Measurements from ENCODE around the gene ITPRID2.

Gene ITPRID2

DNA sequence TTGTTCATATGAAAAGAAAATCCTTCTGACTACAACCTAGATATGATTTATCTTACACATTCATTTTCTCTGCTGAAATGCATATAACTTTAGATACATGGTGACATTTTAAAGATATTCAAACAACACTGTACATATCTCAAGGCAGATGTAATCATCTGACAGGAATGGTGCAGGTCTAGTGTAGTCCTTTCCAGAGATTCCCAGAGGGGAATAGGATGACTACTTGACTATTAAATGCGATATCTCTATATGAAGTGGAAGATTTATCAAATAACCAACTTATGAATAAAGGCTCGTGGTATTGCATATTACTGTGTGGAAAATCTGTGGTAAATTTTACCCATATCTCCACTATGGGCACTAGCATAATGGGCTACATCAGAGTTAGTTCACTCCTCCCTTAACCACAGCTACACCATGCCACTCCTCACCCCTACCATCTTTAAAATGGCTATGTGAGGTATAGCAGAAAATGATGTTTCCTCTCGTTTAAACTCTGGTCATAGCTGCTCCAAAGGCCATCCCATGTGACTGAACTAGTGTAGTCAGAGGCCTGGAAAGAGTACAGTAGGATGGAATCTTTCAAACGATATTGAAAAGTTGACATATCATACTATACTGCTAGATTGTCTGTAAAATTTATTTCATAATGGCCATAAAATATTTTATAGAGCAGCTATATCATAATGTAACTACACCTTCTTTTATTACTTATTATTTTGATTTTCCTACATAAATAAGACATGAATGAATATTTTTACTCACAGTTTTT, 9.1 kb upstream of the ITPRID2 start:
- no peak for DNase-seq (ENCODE audit: low read depth)

DNA sequence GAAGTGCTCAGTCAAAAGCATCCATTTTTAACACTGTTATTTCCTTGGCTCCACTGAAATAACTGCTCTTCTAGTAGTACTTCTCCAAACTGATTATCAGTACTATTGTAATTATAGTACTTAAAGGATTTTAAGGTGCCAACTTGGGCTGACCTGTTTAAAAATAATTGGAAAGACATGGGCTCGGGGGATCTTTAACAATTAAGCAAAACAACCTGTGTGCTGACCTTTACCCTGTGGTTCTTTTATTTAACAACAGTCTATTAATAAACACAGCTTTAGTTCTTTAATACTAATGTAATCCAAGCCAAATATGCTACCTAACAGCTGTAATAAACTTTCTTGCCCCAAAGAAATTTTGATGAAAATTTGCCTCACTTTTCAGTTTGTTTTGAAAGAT, 6.9 kb upstream of the ITPRID2 start:
- DNase-seq (ENCODE audit: low read depth) = no peak

GRCh38 chr2:181885096-181885495, 6.4 kb upstream of the ITPRID2 start:
- no peak for DNase-seq (ENCODE audit: low read depth)

DNA sequence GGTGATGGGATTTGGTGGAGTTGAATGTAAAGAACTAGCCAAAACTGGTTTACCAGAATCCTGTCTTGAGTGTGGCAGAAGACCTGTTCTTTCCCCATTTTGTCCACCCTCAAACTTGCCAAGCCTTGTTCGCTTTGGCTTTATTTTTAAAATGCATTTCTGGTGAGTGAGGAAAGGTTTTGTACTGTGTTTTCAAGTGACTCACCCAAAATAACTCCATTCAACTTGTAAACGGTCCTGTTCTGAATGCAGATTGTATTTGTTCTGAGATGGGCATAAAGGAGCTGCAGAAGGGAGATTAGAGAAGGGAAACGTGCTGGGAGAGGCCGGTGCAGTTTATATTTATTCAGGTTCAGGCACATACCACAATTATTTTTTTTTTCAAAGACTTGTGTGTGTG, 5.3 kb upstream of the ITPRID2 start:
- no peak for DNase-seq (ENCODE audit: low read depth)

GRCh38 chr2:181887045-181887444, 4.5 kb upstream of the ITPRID2 start:
- no peak for DNase-seq (ENCODE audit: low read depth)

DNA sequence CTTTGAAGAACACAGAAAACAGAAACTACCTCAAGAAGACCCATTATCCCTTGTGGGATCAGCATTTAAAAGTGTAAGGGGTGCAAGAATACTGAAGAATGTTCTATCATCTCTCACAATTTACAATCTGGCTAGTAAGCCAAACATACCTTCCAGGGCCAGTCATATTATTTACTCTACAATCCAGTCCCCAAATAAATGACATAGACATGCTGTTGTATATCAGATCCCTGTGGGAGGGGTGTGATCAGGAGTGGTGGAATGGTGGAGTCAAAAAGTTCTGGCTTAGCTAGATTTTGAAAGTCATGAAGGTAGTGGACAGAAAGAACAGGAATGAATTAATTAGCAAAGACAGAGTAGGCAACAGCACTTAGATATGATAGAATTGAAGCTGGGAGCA, 1.8 kb upstream of the ITPRID2 start:
- no peak for DNase-seq (ENCODE audit: low read depth)

GRCh38 chr2:181890271-181890670, 1.3 kb upstream of the ITPRID2 start:
- no peak for DNase-seq (ENCODE audit: low read depth)

GRCh38 chr2:181891966-181892798, 652 bp downstream of the ITPRID2 start:
- peak; percentile 51 for DNase-seq (ENCODE audit: low read depth)

DNA sequence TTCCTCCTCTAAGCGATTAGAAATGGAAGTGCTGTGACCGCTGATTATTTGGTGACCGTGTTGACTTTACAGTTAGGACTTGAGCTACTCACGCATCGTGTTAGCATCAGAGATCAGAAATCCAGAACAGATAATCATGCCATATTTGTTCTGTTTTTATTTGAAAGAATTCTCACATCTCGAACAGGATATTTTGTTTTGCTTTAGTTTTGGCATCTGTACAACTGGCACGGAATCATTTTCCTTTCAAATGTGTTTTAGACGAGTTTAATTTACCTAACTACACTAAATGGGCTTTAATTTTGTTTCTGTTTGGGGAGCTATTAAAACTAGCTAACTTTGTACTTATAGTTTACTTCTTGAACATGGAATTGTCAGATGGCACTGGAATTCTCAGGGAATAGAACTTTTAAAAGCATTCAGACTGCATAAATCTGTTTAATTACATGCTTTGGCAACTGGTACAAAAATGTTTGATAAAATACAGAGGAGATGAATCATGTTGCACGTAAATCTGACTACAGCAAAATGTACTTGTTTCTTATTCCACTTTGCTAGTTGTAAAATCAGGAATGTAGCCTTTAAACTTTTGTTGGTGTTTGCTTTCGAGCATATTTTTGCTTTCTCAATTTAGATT, 1.4 kb downstream of the ITPRID2 start:
- DNase-seq (ENCODE audit: low read depth) = peak; percentile 31

GRCh38 chr2:181894381-181894780, 2.9 kb downstream of the ITPRID2 start:
- DNase-seq (ENCODE audit: low read depth) = no peak

DNA sequence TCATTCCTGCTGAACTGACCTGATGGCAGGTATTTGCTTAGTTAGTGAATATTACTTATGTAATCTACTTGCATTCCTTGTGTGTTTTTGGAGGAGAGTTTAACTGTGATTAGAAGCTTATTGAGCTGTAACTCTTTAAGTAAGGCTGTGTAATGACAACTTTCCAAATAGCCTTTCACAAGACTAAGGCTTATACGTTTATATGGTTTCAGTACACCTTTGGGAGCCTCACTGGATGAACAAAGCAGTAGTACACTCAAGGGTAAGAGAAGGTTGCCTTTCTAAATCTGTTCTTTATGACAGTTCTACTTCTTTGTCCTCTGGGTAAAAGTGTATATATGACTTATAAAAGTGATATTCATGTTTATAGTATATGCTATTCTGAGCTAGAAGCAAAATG, 4.3 kb downstream of the ITPRID2 start:
- DNase-seq (ENCODE audit: low read depth) = no peak

DNA sequence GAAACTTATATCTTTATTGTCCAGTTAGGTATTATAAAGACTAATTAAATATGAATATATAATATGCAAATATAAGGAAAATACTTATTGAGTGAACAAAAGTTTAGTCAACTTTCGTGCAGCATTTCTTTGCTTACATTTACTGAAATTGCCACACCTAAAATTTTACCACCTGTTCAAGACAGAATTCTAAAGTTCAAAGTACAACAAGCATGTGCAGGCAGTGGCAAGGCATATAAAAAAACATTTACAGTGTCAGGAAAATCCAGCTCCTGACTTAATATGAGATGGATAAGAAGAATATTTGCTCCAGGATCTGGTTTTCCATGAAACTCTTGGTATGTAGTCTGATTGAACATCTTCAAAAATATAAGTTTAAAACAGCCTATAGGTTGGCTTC, 4.8 kb downstream of the ITPRID2 start:
- DNase-seq (ENCODE audit: low read depth) = no peak

- no peak for DNase-seq (ENCODE audit: low read depth)
These were observed 8.6 kb downstream of the ITPRID2 start for GRCh38 chr2:181900007-181900651.

DNA sequence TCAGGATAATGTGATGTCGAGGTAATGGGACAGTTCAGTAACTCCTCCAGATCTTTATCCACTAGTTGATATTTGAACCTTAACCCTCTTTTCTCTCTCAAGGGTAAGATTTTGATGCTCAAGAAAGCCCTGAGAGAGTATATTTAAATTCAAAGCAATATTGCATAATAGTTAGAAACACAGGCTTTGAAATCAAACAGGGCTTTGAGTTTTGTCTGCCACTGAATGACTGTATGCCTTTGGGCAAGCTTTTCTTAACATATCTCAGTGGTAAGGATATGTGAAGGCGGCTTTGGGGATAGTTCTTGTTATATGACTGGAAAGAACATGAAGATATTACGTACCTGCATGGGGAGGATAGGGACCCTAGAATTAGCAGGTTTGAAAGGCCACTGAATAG, 11.1 kb downstream of the ITPRID2 start:
- no peak for DNase-seq (ENCODE audit: low read depth)

DNA sequence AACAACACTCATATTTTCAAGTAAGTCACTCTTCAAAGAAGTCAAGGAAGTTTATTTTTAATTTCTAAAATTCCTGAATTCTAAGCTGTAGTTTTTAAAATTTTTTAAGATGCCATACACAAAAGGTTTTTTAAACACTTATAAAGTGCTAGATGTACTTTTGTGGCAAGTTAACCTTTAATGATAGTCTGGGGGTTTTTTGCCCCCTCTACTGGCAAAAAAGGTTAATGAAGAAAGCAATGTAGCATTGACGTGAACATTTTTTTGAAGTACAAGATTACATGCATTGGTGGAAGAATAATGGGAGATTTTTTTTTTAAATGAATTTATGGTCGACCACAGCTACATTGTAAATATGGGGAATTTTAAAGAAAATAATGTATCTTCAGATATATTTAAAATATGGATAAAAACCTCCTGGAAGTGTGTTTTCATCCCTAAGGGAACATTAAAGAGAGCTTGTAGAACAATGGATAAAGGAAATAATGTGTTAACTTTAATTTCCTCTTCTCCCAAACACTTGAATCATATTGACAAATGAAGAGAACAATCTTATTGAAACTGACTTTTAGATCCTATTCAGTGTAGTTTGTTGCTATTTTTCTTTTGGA, 12.6 kb downstream of the ITPRID2 start:
- no peak for DNase-seq (ENCODE audit: low read depth)

DNA sequence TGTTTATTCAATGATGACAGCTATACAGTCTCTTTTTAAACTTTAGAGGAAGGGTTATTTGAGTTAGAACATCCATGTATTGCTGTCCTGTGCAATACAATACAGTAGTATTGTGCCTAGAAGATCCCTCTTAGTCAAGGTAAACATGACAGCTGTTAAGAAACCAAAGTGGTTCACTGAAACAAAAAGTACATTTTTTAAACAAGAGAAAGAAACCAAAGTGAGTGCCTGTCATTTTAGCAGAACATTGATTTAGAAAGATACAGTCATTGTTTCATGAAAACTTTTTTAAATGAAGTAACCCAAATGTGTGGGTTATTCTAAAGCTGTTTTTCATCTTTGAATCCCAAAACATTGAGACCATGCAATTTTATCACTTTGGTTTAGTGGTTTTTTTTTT, 15.5 kb downstream of the ITPRID2 start:
- no peak for DNase-seq (ENCODE audit: low read depth)

GRCh38 chr2:181907635-181908034, 16.1 kb downstream of the ITPRID2 start:
- DNase-seq (ENCODE audit: low read depth) = no peak

- no peak for DNase-seq (ENCODE audit: low read depth)
These were observed 18.7 kb downstream of the ITPRID2 start for GRCh38 chr2:181910028-181910831.

DNA sequence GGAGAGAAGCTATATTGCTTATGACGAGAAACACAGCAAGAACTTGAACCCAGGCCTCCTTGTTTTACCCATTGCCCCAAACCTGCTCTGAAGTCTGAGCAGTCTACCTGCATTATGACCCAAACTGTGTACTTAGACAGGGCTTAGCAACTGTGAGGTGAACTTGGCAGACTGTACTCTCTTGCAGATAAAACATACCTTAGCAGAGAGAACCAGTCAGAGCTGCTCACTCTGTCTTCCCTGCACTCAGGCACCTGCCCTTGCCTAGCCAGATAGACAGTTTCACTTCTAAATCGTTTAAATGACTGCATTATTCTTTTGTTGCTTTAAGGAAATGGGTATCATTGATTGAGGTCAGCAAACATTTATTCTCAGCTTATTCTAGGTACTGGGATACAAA, 20.3 kb downstream of the ITPRID2 start:
- DNase-seq (ENCODE audit: low read depth) = no peak

GRCh38 chr2:181915102-181915501, 23.6 kb downstream of the ITPRID2 start:
- no peak for DNase-seq (ENCODE audit: low read depth)

Measured in HS-27A (cell line).